ENCODE measurements around the gene LLCFC1.

The LLCFC1 gene

GRCh38 chr7:142910481-142910880 is 28.8 kb upstream of the LLCFC1 start:
- no peak for DNase-seq (ENCODE audit: low spot score)

GRCh38 chr7:142913051-142913450 is 26.2 kb upstream of the LLCFC1 start:
- no peak for DNase-seq (ENCODE audit: low spot score)

GRCh38 chr7:142913566-142913965 is 25.7 kb upstream of the LLCFC1 start:
- DNase-seq (ENCODE audit: low spot score) = no peak

- no peak for DNase-seq (ENCODE audit: low spot score)
Observed at GRCh38 chr7:142914121-142914520, 25.2 kb upstream of the LLCFC1 start.

GRCh38 chr7:142915315-142915714 is 24.0 kb upstream of the LLCFC1 start:
- no peak for DNase-seq (ENCODE audit: low spot score)

- no peak for DNase-seq (ENCODE audit: low spot score)
Observed at GRCh38 chr7:142916508-142916907, 22.8 kb upstream of the LLCFC1 start.

- no peak for DNase-seq (ENCODE audit: low spot score)
Observed at GRCh38 chr7:142917447-142917846, 21.8 kb upstream of the LLCFC1 start.

GRCh38 chr7:142918901-142919300 is 20.4 kb upstream of the LLCFC1 start:
- DNase-seq (ENCODE audit: low spot score) = no peak

GRCh38 chr7:142919656-142920055 is 19.6 kb upstream of the LLCFC1 start:
- DNase-seq (ENCODE audit: low spot score) = no peak

- no peak for DNase-seq (ENCODE audit: low spot score)
Observed at GRCh38 chr7:142923391-142923790, 15.9 kb upstream of the LLCFC1 start.

GRCh38 chr7:142925413-142925812 is 13.9 kb upstream of the LLCFC1 start:
- DNase-seq (ENCODE audit: low spot score) = no peak

GRCh38 chr7:142927085-142927745 is 12.1 kb upstream of the LLCFC1 start:
- no peak for DNase-seq (ENCODE audit: low spot score)

- DNase-seq (ENCODE audit: low spot score) = no peak
Observed at GRCh38 chr7:142927949-142928348, 11.3 kb upstream of the LLCFC1 start.

- no peak for DNase-seq (ENCODE audit: low spot score)
Observed at GRCh38 chr7:142930126-142930730, 9.1 kb upstream of the LLCFC1 start.

GRCh38 chr7:142932386-142933091 is 6.7 kb upstream of the LLCFC1 start:
- DNase-seq (ENCODE audit: low spot score) = no peak

GRCh38 chr7:142933092-142933475 is 6.2 kb upstream of the LLCFC1 start:
- no peak for DNase-seq (ENCODE audit: low spot score)

GRCh38 chr7:142933624-142934023 is 5.7 kb upstream of the LLCFC1 start, which contains the start of gene TRPV5:
Gene TRPV5 (minus strand): TSS chr7:142933746. CDS start chr7:142933459, 287 bp downstream.
- DNase-seq (ENCODE audit: low spot score) = no peak

GRCh38 chr7:142934056-142934455 is 5.2 kb upstream of the LLCFC1 start:
- DNase-seq (ENCODE audit: low spot score) = no peak

- no peak for DNase-seq (ENCODE audit: low spot score)
Observed at GRCh38 chr7:142935941-142936565, 3.2 kb upstream of the LLCFC1 start.

- DNase-seq (ENCODE audit: low spot score) = no peak
Observed at GRCh38 chr7:142938611-142939010, 673 bp upstream of the LLCFC1 start.

GRCh38 chr7:142940966-142941535 is 1.8 kb downstream of the LLCFC1 start:
- no peak for DNase-seq (ENCODE audit: low spot score)

- no peak for DNase-seq (ENCODE audit: low spot score)
Observed at GRCh38 chr7:142941541-142941940, 2.3 kb downstream of the LLCFC1 start.

GRCh38 chr7:142942746-142943145 is 3.5 kb downstream of the LLCFC1 start:
- no peak for DNase-seq (ENCODE audit: low spot score)

All from CD4-positive, alpha-beta T cell treated with Interleukin-15 for 4 hours (primary cell).